Ovary (tissue), 3 donors: Measurements from ENCODE around the gene AP5M1.

Experiments
- CTCF ChIP-seq, 3 donors: fragments of 450-650 bp in 2 of 3; fragments of 200-600 bp in 1 of 3; IDR thresholded peaks; one replicate each; pipeline versions ENCODE4 v1.5.1 to v1.8.0; 2016 to 2022; ENCODE audit warnings: antibody characterized with exemption in 3 of 3, mild to moderate bottlenecking in 1 of 3
- EP300 ChIP-seq: sonication (generic); formaldehyde crosslinking; IDR thresholded peaks from one replicate; pipeline ENCODE4 v1.6.1; 2017; ENCODE audit warnings: antibody characterized with exemption
- POLR2A ChIP-seq: fragments of 450-650 bp; IDR thresholded peaks from one replicate; pipeline ENCODE4 v1.6.1; 2017; ENCODE audit warnings: antibody characterized with exemption, mild to moderate bottlenecking, moderate library complexity
- donor health status: DM: no; HTN: no; CAD: no.

GRCh38 chr14:57323721-57324120 is 55.0 kb downstream of the AP5M1 start:
- TF ChIP-seq CTCF (IDR thresholded peaks at IDR 0.05) (no peak), POLR2A (no peak), EP300 (no peak)
